Renal cortical epithelial cell (primary cell): ENCODE measurements around the gene TSPAN5. TPM values are rescaled to one million over a fixed set of nuclear protein-coding genes. Genes with fewer than 3 reads are reported as not detected.

Experiments
- DNase-seq: peaks from one replicate; pipeline ENCODE4 v3.0.0-alpha.2; 2011; ENCODE audit warnings: low read depth
- total RNA-seq: library from RNA; depleted of rRNA; stranded (reverse); fragments of >200 nt; gene quantifications from 2 replicates; pipeline ENCODE4 v1.2.3, GENCODE V29; 2014

Gene TSPAN5
- total RNA-seq, 1 donor from 2014 or later = 28.4 TPM

DNA sequence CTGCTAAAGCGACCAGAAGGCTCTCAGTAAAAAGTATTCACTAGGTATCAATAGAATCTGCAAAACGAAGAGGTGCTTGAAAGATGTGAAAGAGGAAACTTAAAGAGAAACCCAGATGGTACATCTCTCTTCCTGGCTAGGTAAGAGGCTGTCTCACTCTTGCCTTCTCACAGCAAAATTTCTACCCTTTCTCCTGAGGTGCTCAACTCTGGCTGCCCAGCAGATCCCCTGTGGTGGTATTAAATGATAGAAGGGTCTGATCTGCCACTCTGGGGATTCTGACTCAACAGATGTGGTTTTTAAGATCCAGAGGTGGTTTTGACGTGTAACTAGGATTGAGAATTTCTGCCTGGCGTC lies 14.9 kb upstream of the TSPAN5 start:
- no peak for DNase-seq

DNA sequence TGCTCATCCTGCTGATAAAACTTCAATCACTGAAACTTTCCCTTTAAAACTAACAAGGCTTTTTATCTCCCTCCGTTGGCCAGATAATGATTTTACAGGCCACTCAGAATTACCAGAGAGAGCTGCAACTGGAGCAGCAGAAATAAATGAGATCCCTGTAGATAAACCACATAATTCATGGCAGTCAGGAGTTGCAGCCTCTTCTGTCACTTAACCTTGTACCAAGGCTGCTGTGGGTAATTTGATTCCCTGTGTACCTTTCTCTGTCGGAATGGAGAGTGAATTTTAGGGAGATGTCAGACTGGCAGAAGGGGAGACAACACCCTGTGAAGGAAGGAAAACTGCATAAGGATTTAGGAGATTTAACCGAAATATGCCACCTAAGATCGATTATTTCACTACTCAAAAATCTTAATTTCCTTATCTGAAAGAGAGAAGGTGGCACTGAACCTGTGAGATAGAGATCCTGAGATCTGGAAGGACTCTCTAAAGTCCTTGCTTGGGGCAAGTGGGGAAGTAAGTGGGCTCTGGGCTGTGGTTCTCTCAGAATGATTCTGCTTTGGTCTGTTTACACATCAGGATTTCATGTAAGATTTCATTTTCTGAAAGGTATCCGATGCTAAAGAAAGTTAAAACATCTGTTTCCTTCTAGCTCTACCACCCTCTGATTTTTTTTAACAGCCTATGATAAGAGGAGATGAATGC lies 14.3 kb upstream of the TSPAN5 start:
- DNase-seq = no peak

GRCh38 chr4:98671131-98671530 lies 12.7 kb upstream of the TSPAN5 start:
- no peak for DNase-seq

GRCh38 chr4:98670186-98670585 lies 11.8 kb upstream of the TSPAN5 start:
- DNase-seq = no peak

DNA sequence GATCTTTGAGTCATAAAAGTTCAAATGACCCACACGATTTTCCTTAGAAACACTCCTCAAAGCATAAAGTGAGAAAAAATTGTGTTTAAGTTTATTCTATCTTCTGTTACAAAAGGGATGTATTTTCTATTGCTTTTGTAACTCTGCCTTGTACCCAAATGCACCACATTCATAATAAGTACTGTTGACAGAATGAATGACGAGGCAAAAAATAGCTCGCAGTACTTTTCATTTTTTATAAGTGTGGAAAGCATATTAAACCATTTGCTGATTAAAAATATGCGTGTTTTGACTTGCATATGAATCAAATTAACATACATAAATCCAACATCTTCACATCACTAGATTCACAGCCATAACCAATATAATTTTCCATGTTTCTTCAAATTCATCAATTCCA lies 11.2 kb upstream of the TSPAN5 start:
- no peak for DNase-seq

- no peak for DNase-seq
Observed at GRCh38 chr4:98664959-98665358, 6.5 kb upstream of the TSPAN5 start.

DNA sequence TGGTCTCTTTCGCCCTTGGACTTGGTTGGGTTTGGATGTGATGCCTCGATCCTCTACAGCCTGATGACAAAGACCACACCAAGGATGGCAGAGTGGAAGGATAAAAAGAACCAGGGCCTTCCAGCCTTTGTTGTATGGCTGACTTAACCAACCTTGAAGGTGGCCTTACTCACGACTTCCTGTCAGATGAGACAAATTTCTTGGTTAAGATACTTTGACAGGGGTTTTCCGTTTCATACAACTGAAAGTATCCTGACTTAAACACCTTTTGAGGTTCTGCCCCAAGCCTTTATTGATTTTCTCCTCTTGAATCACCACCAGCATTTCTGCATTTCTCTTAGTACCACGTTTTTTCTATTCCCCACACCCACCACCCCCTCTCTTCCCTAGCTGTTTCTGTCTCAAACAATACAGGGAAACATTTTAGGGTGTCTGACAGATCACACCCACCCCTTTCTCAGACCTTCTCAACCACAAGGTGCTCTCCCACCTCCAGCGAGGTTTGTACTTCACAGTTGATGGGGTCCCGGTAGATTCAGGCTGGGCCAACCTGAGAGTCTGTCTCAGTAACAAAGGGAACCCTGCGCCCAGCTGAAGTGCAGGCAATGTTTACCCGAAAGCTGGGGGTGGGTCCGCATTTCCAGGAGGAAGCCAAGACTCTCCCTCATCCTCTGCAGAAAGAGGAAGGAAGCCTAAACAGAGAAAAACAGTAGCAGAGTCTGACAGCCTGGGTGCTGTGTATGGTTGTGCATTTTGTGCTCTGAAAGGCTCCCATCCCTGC lies 5.0 kb upstream of the TSPAN5 start:
- peak; percentile 31 for DNase-seq

- no peak for DNase-seq
Observed at GRCh38 chr4:98662626-98663225, 4.3 kb upstream of the TSPAN5 start.

DNA sequence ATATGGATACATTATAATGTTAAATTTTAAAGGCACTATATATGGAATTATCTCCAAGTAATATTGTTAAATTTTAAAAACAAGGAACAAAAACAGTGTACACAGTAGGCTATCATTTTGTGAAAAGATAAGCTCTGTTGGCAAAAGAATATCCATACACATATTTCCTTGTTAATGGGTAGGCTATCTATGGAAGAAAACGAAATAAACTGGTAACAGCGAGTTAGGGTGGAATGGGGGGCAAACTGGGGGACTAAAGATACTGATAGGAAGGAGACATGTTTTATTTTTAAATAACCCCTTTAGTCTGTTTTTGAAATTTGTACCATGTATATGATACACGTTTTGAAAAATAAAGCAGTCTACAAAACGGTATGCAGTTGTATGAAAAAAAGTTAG lies 3.6 kb upstream of the TSPAN5 start:
- no peak for DNase-seq

DNA sequence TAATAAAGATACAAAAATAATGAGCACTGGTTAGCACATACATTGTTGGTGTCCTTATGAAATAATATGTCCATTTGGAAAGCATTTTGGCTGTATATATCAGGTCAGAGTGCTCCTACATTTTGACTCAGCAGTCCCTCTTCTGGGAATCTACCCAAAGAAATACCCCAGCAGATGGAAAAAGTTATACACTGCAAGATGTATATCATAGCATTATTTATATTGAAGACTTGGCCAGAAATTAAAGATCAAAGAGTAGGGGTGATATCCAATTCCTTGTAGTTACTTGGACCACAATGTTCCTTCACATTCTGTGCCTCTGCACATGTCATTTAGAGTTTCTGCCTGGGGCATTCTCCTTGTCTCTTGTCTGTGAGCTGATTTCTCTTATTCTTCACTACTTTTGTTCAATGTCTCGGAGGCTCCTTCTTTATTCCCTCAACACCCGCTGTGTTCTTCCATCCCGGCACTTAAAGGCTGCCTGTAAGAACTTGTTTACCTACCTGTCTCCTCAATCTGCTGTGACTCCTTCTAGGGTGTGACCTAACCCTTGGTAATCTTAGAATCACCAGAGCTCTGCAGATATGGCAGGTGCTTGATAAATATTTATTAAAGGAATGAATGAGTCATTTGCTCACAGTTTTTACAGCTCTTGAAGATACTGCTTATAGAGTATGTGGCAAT lies 3.1 kb upstream of the TSPAN5 start:
- DNase-seq = peak; percentile 27

- DNase-seq = peak; percentile 87
Observed at GRCh38 chr4:98659741-98660462, 1.5 kb upstream of the TSPAN5 start.

GRCh38 chr4:98659106-98659592 lies 738 bp upstream of the TSPAN5 start:
- DNase-seq = peak; percentile 26

DNA sequence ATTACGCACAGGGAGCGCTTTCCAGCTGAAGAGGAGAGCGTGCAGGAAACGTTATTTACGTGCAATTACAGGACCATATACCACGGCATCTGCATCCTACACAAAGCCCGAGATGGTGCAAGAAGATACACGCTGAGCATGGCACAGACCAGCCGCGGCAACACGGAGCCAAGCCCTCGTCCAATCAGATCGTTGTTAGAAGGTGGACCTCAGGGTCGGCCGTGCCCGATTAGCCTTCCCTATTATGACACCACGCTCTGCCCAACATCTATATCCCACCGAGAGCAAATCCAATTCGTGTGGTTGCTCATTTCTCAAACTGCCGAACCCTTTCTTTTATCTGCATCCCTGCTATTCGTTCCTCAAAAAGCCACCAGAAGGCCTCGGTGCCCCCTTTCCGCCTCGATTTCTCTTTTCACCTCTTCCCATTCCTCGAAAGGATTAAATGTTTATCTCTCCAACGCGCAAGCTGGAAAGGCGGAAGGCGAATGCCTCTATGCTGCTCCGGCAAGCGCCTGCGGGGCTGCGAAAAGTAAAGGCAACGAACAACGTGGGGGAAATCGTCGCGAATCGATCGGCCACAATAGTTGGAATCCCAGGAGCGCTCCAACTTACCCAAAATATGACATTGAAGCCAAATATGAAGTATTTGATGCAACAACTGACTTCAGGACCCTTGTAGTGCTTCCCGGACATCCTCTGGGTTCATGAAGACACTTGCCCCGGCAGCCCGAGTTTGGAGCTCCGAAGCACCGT lies 702 bp downstream of the TSPAN5 start:
- DNase-seq = peak; percentile 40

DNA sequence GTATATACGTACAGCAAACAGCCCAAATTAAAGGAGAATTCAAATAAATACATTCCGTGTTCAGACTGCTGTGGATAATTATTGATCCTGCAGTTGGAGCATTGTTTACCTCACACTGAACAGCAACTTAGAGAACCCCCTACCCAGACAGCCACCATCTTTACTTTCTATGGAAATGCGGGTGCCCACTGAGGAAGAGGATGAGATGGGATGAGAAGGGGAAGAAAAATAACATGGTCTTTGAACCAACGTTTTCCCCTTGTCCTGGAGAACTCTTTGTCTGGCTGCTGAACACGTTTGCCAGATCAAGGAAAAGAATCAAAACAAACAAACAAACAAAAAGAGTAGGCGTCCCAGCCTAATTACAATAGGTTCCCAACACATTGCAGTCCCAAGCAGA lies 1.5 kb downstream of the TSPAN5 start:
- DNase-seq = no peak

GRCh38 chr4:98656443-98656842 lies 2.0 kb downstream of the TSPAN5 start:
- no peak for DNase-seq

- peak; percentile 88 for DNase-seq
Observed at GRCh38 chr4:98653890-98654867, 4.2 kb downstream of the TSPAN5 start.

DNA sequence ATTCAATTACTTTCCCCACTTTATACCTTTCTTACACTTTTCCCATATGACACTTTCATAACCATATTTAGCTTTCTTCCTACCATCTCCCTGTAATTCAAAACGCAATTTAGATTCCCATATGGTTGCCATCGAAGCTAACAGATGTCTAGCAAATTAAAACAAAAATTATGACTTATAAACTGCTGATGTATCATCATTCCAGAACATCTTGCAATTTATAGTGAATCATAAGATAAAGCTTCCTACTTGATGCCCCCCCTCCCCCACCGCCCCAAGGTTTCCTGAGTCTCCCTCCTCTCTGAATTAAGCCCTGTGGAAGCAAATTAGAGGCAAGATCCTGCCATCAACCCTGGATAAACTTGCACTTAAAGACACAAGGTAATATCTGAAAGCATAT lies 5.4 kb downstream of the TSPAN5 start:
- DNase-seq = no peak

DNA sequence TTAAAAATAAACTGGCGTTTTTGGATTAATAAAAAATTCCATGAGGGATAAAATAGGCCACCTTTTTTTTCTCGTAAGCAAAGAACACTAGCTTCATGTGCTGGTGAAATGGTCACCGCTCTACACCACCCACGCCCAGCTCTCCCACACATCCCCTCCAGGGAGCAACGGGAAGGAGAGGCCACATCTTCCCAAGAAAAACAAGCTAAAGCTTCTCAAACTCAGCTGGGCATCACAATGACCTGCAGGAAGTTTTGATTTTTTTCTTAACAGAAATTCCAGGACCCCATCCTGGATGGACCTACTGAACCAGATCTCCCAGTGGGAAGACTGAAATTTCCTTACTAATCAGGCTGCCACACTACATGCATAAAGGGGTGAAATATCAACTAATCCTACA lies 9.8 kb downstream of the TSPAN5 start:
- peak; percentile 33 for DNase-seq

- DNase-seq = no peak
Observed at GRCh38 chr4:98646422-98646821, 12.0 kb downstream of the TSPAN5 start.

DNA sequence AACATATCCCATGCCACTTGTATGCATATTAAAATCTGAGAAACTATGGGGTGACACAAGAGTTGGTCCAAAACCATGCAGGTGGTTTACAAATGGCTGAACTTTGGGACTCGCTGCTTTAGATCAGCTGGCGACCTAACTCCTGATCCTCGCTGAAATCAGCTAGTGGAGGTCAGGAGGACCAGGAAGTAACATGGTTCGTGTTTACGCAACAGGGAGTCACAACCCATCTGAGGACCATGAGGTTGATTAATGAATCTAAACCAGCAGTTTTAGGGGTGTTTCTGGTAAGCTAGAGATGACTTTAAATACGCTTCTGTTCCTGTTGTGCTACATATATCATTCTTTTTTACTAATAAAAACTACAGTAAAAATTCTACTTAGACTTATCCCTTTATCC lies 12.9 kb downstream of the TSPAN5 start:
- no peak for DNase-seq
